ENCODE results near the gene CGNL1.

CGNL1 gene

DNA sequence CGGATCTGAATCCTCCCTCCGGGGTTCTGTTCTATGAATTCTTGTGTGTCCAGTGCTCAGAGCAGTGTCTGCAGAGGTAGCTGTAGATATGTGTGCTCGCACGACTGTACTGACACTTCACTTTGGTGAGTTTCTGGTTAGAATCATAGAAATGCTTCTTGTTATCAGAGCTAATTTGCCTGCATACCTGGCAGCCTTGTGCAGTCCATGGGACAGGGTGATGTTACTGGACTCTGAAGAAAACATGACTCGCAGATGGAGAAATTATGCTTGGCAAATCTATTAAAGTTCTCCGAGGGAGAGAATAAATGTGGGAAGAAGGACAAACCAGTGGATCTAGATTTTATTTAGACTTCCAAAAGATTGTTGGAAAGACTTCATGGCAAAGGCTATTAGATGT is 12.2 kb downstream of the CGNL1 start:
- no peaks in the 10 kb centered on the region for H3K4me1 ChIP-seq (ENCODE audit: insufficient read depth, low read length, poor library complexity, severe bottlenecking)
- no peak overlapping the region for H3K4me3 ChIP-seq (ENCODE audit: low read length, poor library complexity, severe bottlenecking)
- no peaks in the 10 kb centered on the region for H3F3A ChIP-seq (ENCODE audit: low read depth)
- no peak overlapping the region for H2AFZ ChIP-seq (ENCODE audit: low read length)
- H3K9me2 ChIP-seq (replicated peaks; ENCODE audit: low read depth, low read length) = no peaks in the 10 kb centered on the region
- no peaks in the 10 kb centered on the region for H3K27me3 ChIP-seq (ENCODE audit: insufficient read depth, low read length, poor library complexity, severe bottlenecking)
- no peak overlapping the region for H3K9ac ChIP-seq (ENCODE audit: low read depth, low read length, poor library complexity, severe bottlenecking)
- H4K20me1 ChIP-seq (ENCODE audit: insufficient read depth, low read length, poor library complexity, severe bottlenecking) = no peaks in the 10 kb centered on the region
- no peaks in the 10 kb centered on the region for H3K9me3 ChIP-seq (ENCODE audit: insufficient read depth, low read depth, low read length)
- H3K79me2 ChIP-seq (ENCODE audit: insufficient read depth, low read length) = no peaks in the 10 kb centered on the region
- TF ChIP-seq EZH2phosphoT487 (IDR thresholded peaks at IDR 0.05; ENCODE audit: borderline replicate concordance) = no peak
- no peak for TF ChIP-seq CTCF (conservative IDR thresholded peaks at IDR 0.05; ENCODE audit: low read length)
- no peak overlapping the region for H3K4me2 ChIP-seq (ENCODE audit: low read depth, low read length, poor library complexity, severe bottlenecking)
- no peaks in the 10 kb centered on the region for H3K36me3 ChIP-seq (ENCODE audit: insufficient read depth, low read length)

DNA sequence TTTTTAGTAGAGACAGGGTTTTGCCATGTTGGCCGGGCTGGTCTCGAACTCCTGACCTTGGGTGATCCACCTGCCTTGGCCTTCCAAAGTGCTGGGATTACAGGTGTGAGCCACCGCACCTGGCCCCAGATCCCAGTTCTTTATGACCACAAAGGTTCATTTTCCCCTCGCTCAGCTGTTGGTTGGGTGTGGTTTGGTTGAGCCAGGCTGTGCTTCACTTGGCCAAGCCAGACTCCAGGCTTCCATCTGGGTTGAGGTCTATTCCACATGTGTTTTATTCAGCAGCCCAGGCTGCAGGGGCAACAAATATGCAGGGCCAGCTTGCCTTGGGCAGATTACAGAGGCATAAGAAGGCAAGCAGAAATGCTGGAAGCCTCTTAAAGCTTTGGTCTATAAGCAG is 13.7 kb downstream of the CGNL1 start:
- no peak overlapping the region for H3K9ac ChIP-seq (ENCODE audit: low read depth, low read length, poor library complexity, severe bottlenecking)
- H4K20me1 ChIP-seq (ENCODE audit: insufficient read depth, low read length, poor library complexity, severe bottlenecking) = no peaks in the 10 kb centered on the region
- H3F3A ChIP-seq (ENCODE audit: low read depth) = no peaks in the 10 kb centered on the region
- no peaks in the 10 kb centered on the region for H3K4me1 ChIP-seq (ENCODE audit: insufficient read depth, low read length, poor library complexity, severe bottlenecking)
- no peaks in the 10 kb centered on the region for H3K9me3 ChIP-seq (ENCODE audit: insufficient read depth, low read depth, low read length)
- TF ChIP-seq CTCF (conservative IDR thresholded peaks at IDR 0.05; ENCODE audit: low read length) (no peak), EZH2phosphoT487 (IDR thresholded peaks at IDR 0.05; ENCODE audit: borderline replicate concordance) (no peak)
- H3K79me2 ChIP-seq (ENCODE audit: insufficient read depth, low read length) = no peaks in the 10 kb centered on the region
- H3K9me2 ChIP-seq (replicated peaks; ENCODE audit: low read depth, low read length) = no peaks in the 10 kb centered on the region
- no peak overlapping the region for H2AFZ ChIP-seq (ENCODE audit: low read length)
- H3K36me3 ChIP-seq (ENCODE audit: insufficient read depth, low read length) = no peaks in the 10 kb centered on the region
- no peak overlapping the region for H3K4me2 ChIP-seq (ENCODE audit: low read depth, low read length, poor library complexity, severe bottlenecking)
- H3K27me3 ChIP-seq (ENCODE audit: insufficient read depth, low read length, poor library complexity, severe bottlenecking) = no peaks in the 10 kb centered on the region
- no peak overlapping the region for H3K4me3 ChIP-seq (ENCODE audit: low read length, poor library complexity, severe bottlenecking)

DNA sequence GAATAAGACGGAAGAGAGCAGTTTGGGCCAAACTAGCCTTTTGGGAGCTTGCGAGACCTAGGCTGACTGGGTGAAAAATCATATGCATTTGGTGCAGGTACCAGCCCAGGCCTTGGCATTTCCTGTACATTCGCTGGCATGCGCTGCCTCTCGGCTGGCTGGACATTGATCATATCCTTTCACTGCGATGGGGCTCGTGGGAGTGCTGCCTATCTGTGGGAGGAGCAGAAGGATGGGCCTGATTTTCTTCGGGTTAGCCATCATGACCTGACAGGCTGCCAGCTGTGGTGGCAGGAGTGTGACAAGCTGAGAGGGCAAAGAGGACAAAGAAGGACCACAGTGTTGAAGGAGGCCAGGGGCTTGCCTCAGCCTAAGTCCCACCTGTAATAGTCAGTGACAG is 14.3 kb downstream of the CGNL1 start:
- no peak for TF ChIP-seq CTCF (conservative IDR thresholded peaks at IDR 0.05; ENCODE audit: low read length)
- TF ChIP-seq EZH2phosphoT487 (IDR thresholded peaks at IDR 0.05; ENCODE audit: borderline replicate concordance) = no peak
- Histone ChIP-seq H2AFZ (ENCODE audit: low read length) (no peak overlapping the region), H3K4me3 (ENCODE audit: low read length, poor library complexity, severe bottlenecking) (no peak overlapping the region), H3K27me3 (ENCODE audit: insufficient read depth, low read length, poor library complexity, severe bottlenecking) (no peaks in the 10 kb centered on the region), H4K20me1 (ENCODE audit: insufficient read depth, low read length, poor library complexity, severe bottlenecking) (no peaks in the 10 kb centered on the region), H3K9me2 (replicated peaks; ENCODE audit: low read depth, low read length) (no peaks in the 10 kb centered on the region), H3K79me2 (ENCODE audit: insufficient read depth, low read length) (no peaks in the 10 kb centered on the region), H3K9me3 (ENCODE audit: insufficient read depth, low read depth, low read length) (no peaks in the 10 kb centered on the region), H3K36me3 (ENCODE audit: insufficient read depth, low read length) (no peaks in the 10 kb centered on the region), H3F3A (ENCODE audit: low read depth) (no peaks in the 10 kb centered on the region), H3K9ac (ENCODE audit: low read depth, low read length, poor library complexity, severe bottlenecking) (no peak overlapping the region), H3K4me2 (ENCODE audit: low read depth, low read length, poor library complexity, severe bottlenecking) (no peak overlapping the region), H3K4me1 (ENCODE audit: insufficient read depth, low read length, poor library complexity, severe bottlenecking) (no peaks in the 10 kb centered on the region)

Data from Loucy (cell line).